SU-DHL-6 (cell line): ENCODE measurements around the gene EIF4B.

Experiments used
- CTCF ChIP-seq: fragments of 200-600 bp; sonication (generic); IDR thresholded peaks from one replicate; pipeline ENCODE4 v1.5.1; 2017; ENCODE audit warnings: antibody characterized with exemption, mild to moderate bottlenecking, low read length, moderate library complexity; ENCODE audit not compliant: insufficient read depth, poor library complexity, severe bottlenecking
- EZH2phosphoT487 ChIP-seq: fragments of 200-600 bp; sonication (generic), shearing (Covaris generic); conservative IDR thresholded peaks from 2 replicates; pipeline ENCODE4 v1.6.1; 2018; ENCODE audit warnings: mild to moderate bottlenecking, antibody characterized with exemption, low read length, moderate library complexity, mixed read lengths

- no peak for TF ChIP-seq CTCF
- TF ChIP-seq EZH2phosphoT487 = no peak
These were observed 26.1 kb upstream of the EIF4B start for GRCh38 chr12:52980096-52980649.
